HTR-8/SVneo (cell line): ENCODE results near the gene KRTAP23-1.

ENCODE experiments used
- DNase-seq: peaks from one replicate; pipeline ENCODE4 v3.0.0; 2011; ENCODE audit warnings: low spot score, mixed read lengths; ENCODE audit not compliant: insufficient read length
- FAIRE-seq: peaks from 2 replicates; lab custom pipeline; 2011; peaks lifted over from hg19 to GRCh38; lab: Jason Lieb, UNC

Gene KRTAP23-1

DNA sequence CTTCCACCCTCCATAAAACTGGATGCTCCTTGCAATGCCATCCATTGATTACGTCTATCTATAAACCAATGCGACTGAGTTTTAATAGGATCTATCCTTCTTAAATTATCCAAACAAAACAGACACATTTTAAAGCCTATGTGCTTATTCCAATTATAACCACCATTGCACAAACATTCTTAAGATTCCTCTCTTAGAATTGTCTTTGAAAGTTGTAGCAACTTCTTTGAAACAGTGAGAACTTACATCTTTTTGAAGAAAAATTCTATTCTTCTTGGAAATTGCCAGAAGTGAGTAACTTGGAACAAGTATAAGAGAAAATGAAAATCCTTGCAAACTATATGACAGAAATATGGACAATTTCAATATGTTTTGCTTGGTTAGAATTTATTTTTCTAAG is 28.2 kb downstream of the KRTAP23-1 start, which contains the start of gene KRTAP26-1:
Gene KRTAP26-1, minus strand, starts transcription at position 101 of the 400 bp plus-strand sequence. CDS start 280 bp downstream, outside the sequence.
- FAIRE-seq (no peak), DNase-seq (no peak)

DNA sequence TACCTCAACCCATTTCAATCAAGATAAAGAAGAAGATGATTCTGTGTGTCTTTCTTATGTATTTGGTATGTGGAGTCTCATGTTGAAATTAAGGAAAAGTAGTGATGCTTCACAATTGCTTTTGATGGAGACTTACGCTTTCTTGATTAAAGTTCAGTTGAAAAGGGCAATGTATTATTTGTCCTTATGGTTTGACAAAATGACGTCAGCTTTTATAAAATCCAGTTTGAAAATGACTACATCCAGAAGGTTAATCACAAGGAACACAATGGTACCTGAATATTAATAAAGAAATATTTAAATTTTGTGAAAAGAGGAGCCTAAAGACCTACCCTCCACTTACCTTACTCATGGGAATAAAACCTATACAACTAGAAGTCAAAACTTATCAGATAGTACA is 32.7 kb downstream of the KRTAP23-1 start:
- no peak for FAIRE-seq
- no peak for DNase-seq

DNA sequence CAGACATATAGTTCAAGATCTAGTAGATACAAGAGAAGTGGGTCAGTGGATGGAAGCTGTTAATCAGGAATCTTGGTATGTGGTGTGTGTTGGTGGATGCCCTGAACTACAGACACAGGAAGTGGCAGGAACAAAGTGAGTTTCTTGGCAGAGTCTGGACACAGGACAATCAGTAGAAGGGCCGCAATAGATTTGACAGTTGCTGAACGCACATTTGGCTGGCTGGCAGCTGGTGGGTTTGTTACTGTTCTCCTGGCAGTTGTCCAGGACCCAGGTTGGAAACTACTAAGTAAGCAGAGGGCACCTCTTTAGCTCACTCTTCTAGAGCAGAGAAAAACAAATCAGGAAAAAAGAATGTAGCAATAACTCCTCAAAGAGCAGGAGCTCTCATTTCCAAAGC is 41.5 kb downstream of the KRTAP23-1 start:
- DNase-seq = no peak
- FAIRE-seq = no peak

DNA sequence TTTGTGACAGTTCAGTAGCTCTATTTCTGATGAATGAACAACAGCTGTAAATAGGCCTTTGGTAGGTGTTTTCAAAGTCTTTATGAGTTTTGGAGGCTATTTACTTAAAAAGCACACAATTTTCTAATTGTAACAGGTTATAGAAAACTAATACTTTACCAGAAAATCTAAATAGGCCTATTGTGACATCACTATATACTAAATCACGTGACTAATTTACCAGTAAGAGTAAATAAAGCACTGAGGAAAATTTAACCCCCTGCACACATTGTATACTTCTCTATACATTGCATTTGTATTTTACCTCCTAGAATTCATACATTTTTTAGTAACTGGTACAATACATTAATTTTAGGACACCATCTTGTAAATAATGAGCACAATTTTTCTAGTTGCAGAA is 43.3 kb downstream of the KRTAP23-1 start:
- FAIRE-seq (no peak), DNase-seq (no peak)
